Hematopoietic multipotent progenitor cell treated with erythropoietin and hydrocortisone succinate and interleukin-3 and kit ligand, for 17 days (in vitro differentiated cells): ENCODE measurements around the gene FER1L5.
A peak's percentile ranks its signal among the peaks of the same experiment; 100 is the strongest.
"Not testable (repeated sequence)": the region's sequence is repeated elsewhere in the genome, so short reads cannot be mapped to it uniquely, and the experiment has no call there.

Experiments used
- DNase-seq: peaks from one replicate; pipeline ENCODE4 v3.0.0-alpha.2; 2015; ENCODE audit warnings: low spot score

FER1L5 gene

GRCh38 chr2:96636551-96637171 is 5.9 kb upstream of the FER1L5 start:
- no peak for DNase-seq

- DNase-seq, result peak; percentile 78
Measured at GRCh38 chr2:96637385-96638143, 5.0 kb upstream of the FER1L5 start.

GRCh38 chr2:96638144-96639121 is 4.1 kb upstream of the FER1L5 start, which contains the start of gene KANSL3:
Gene KANSL3, minus strand, starts transcription at chr2:96638312. Its CDS starts 1,177 bp downstream, at chr2:96637135.
- DNase-seq, result peak; percentile 95

- no peak for DNase-seq
Measured at GRCh38 chr2:96647681-96648080, 5.1 kb downstream of the FER1L5 start.

GRCh38 chr2:96648306-96648930 is 5.9 kb downstream of the FER1L5 start:
- DNase-seq, result no peak

- DNase-seq, result no peak
Measured at GRCh38 chr2:96649342-96649741, 6.8 kb downstream of the FER1L5 start.

GRCh38 chr2:96651793-96652192 is 9.2 kb downstream of the FER1L5 start:
- DNase-seq, result no peak

GRCh38 chr2:96654791-96655190 is 12.2 kb downstream of the FER1L5 start:
- not testable (repeated sequence) for DNase-seq

GRCh38 chr2:96655526-96655925 is 13.0 kb downstream of the FER1L5 start:
- DNase-seq, result no peak

GRCh38 chr2:96656540-96656939 is 14.0 kb downstream of the FER1L5 start:
- no peak for DNase-seq

- DNase-seq, result no peak
Measured at GRCh38 chr2:96661324-96661723, 18.8 kb downstream of the FER1L5 start.

- no peak for DNase-seq
Measured at GRCh38 chr2:96662360-96662759, 19.8 kb downstream of the FER1L5 start.

- no peak for DNase-seq
Measured at GRCh38 chr2:96663177-96663576, 20.6 kb downstream of the FER1L5 start.

GRCh38 chr2:96663829-96664228 is 21.3 kb downstream of the FER1L5 start:
- no peak for DNase-seq

- no peak for DNase-seq
Measured at GRCh38 chr2:96664366-96664925, 21.9 kb downstream of the FER1L5 start.

GRCh38 chr2:96665083-96665569 is 22.6 kb downstream of the FER1L5 start:
- DNase-seq, result no peak

GRCh38 chr2:96665717-96666116 is 23.2 kb downstream of the FER1L5 start:
- not testable (repeated sequence) for DNase-seq

- no peak for DNase-seq
Measured at GRCh38 chr2:96668771-96669170, 26.2 kb downstream of the FER1L5 start.

GRCh38 chr2:96669539-96670215 is 27.1 kb downstream of the FER1L5 start:
- no peak for DNase-seq

GRCh38 chr2:96679848-96680247 is 37.3 kb downstream of the FER1L5 start:
- no peak for DNase-seq
